GM12892 (cell line): ENCODE results near the gene SPNS3.

Source experiments
- DNase-seq: peaks from one replicate; pipeline ENCODE4 v3.0.0; 2011; ENCODE audit not compliant: insufficient read length
- FAIRE-seq: peaks from 2 replicates; lab custom pipeline; 2011; peaks lifted over from hg19 to GRCh38; lab: Jason Lieb, UNC
- POLR2A ChIP-seq: IDR thresholded peaks from 2 replicates; pipeline ENCODE4 v1.6.1; 2011; ENCODE audit warnings: low read depth, low read length, control low read depth
- POLR2AphosphoS5 ChIP-seq: IDR thresholded peaks from 2 replicates; pipeline ENCODE4 v1.6.1; 2011; ENCODE audit warnings: low read depth, low read length, control low read depth
- TAF1 ChIP-seq: IDR thresholded peaks from 2 replicates; pipeline ENCODE4 v1.6.1; 2011; ENCODE audit warnings: low read depth, mild to moderate bottlenecking, control low read depth, low read length, borderline replicate concordance

Gene SPNS3

DNA sequence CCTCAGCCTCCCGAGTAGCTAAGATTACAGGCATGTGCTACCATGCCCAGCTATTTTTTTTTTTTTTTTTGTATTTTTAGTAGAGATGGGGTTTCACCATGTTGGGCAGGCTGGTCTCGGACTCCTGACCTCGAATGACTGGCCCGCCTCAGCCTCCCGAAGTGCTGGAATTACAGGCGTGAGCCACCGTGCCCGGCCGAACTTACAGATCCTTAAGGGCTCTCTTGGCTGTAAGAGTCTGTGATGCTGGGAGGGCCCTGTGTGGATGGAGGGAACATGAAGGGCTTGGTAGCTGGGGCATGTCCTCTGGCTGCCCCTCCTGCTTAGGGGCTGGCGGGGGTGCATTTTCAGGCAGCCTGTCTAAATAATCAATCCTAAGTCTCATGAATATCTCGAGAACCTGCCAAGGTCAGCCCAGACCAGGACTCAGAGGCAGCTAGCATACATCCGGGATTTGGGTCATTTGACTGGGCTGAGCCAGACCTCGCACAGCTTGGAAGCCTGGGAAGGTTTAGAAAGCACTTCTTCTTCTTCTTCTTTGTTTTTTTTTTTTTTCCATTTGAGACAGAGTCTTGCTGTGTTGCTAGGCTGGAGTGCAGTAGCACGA, 17.1 kb downstream of the SPNS3 start:
- FAIRE-seq (no peak), DNase-seq (no peak)
- TF ChIP-seq POLR2A (no peak), TAF1 (no peak), POLR2AphosphoS5 (no peak)

GRCh38 chr17:4453812-4454591, 20.3 kb downstream of the SPNS3 start:
- no peak for FAIRE-seq
- no peak for DNase-seq
- TF ChIP-seq POLR2AphosphoS5 (no peak), POLR2A (no peak), TAF1 (no peak)

GRCh38 chr17:4460661-4461060, 26.9 kb downstream of the SPNS3 start:
- FAIRE-seq: no peak
- no peak for DNase-seq
- TF ChIP-seq POLR2AphosphoS5: no peak
- no peak for TF ChIP-seq TAF1
- TF ChIP-seq POLR2A: no peak

GRCh38 chr17:4463818-4464476, 30.2 kb downstream of the SPNS3 start:
- no peak for TF ChIP-seq POLR2A
- TF ChIP-seq POLR2AphosphoS5: no peak
- no peak for TF ChIP-seq TAF1
- no peak for FAIRE-seq
- no peak for DNase-seq

GRCh38 chr17:4465786-4466185, 32.0 kb downstream of the SPNS3 start:
- DNase-seq: no peak
- TF ChIP-seq TAF1 (no peak), POLR2A (no peak), POLR2AphosphoS5 (no peak)

DNA sequence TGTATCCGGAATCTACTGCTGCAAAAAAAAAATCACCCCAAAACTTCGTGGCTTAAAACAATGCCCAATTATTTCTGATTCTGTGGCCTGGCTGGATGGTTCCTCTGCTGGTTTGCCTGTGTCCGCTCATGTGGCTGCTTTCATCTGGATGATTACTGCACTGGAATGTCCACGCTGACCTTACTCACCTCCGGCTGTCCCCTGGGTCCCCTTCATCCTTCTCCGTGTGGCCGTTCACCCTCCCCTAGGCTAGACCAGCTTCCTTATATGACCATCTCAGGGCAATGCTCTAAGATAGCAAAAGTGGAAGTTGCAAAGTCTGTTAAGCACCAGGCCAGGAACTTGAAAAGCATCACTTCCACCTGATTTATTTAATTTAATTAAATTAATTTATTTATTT, 33.5 kb downstream of the SPNS3 start:
- DNase-seq (no peak), FAIRE-seq (no peak)
- TF ChIP-seq POLR2AphosphoS5 (no peak), POLR2A (no peak), TAF1 (no peak)

More at GRCh38 chr17:4465786-4466185, 32.0 kb downstream of the SPNS3 start:
- FAIRE-seq: no peak

GRCh38 chr17:4469552-4469951, 35.8 kb downstream of the SPNS3 start:
- TF ChIP-seq POLR2AphosphoS5 (no peak), POLR2A (no peak), TAF1 (no peak)
- DNase-seq (no peak), FAIRE-seq (no peak)

GRCh38 chr17:4472286-4472685, 38.5 kb downstream of the SPNS3 start:
- no peak for FAIRE-seq
- DNase-seq: no peak
- TF ChIP-seq TAF1: no peak
- TF ChIP-seq POLR2A: no peak
- TF ChIP-seq POLR2AphosphoS5: no peak

GRCh38 chr17:4474093-4474492, 40.4 kb downstream of the SPNS3 start:
- TF ChIP-seq POLR2A: no peak
- no peak for TF ChIP-seq TAF1
- no peak for TF ChIP-seq POLR2AphosphoS5
- DNase-seq (peak; percentile 10), FAIRE-seq (no peak)

DNA sequence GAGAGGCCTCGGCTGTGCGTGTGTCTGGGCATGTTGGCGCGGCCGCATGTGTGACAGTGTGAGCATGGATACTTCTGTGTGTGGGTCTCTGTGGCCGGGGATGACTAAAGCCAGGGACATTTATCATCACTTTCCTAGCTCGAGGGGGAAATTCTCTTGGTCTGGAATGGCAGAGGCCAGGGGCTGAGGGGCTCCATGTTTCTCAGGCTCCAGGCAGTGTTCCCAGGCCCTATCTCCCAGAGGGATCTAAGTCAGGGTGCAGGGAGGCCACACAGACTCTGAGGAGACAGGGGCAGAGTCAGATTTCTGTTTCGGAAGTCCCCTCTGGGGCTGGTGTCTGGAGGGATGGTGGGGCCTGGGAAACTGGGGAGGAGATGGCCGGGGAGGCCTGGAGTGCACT, 41.3 kb downstream of the SPNS3 start:
- TF ChIP-seq POLR2AphosphoS5: no peak
- no peak for TF ChIP-seq TAF1
- no peak for TF ChIP-seq POLR2A
- FAIRE-seq (no peak), DNase-seq (peak; percentile 6)

- no peak for FAIRE-seq
- DNase-seq: peak; percentile 7
- TF ChIP-seq POLR2AphosphoS5: no peak
- TF ChIP-seq TAF1: no peak
- no peak for TF ChIP-seq POLR2A
These were observed 41.7 kb downstream of the SPNS3 start for GRCh38 chr17:4475463-4475862.

DNA sequence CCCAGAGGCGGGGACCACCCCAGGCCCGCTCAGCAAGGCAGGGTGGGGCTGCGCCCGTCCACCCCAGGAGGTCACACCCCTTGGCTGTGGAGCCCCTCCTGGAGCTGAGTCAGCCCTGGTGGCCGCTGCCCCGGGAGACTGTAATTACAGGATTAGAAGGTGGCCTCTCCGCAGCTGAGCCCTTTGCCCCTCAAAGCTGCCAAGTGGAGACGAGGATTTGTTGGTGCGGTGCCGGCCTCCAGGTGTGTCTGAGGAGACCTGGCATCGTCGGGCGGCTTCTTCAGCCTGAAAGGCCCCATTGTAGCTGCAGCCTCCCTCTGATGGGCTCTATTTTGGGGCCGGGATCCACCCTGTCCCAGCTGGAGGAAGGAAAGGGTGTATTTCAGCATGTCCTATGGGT, 42.3 kb downstream of the SPNS3 start:
- TF ChIP-seq POLR2A (no peak), TAF1 (no peak), POLR2AphosphoS5 (no peak)
- DNase-seq (no peak), FAIRE-seq (no peak)
